Measurements from ENCODE around the gene ACSF2. TPM values are rescaled to one million over a fixed set of nuclear protein-coding genes. Genes with fewer than 3 reads are reported as not detected.

The ACSF2 gene
- total and polyA plus RNA-seq, 2 of the 13 experiments (the other 11 are each of a cell fraction or from before 2014, with no cell fraction given) = 87.3 to 109 TPM

DNA sequence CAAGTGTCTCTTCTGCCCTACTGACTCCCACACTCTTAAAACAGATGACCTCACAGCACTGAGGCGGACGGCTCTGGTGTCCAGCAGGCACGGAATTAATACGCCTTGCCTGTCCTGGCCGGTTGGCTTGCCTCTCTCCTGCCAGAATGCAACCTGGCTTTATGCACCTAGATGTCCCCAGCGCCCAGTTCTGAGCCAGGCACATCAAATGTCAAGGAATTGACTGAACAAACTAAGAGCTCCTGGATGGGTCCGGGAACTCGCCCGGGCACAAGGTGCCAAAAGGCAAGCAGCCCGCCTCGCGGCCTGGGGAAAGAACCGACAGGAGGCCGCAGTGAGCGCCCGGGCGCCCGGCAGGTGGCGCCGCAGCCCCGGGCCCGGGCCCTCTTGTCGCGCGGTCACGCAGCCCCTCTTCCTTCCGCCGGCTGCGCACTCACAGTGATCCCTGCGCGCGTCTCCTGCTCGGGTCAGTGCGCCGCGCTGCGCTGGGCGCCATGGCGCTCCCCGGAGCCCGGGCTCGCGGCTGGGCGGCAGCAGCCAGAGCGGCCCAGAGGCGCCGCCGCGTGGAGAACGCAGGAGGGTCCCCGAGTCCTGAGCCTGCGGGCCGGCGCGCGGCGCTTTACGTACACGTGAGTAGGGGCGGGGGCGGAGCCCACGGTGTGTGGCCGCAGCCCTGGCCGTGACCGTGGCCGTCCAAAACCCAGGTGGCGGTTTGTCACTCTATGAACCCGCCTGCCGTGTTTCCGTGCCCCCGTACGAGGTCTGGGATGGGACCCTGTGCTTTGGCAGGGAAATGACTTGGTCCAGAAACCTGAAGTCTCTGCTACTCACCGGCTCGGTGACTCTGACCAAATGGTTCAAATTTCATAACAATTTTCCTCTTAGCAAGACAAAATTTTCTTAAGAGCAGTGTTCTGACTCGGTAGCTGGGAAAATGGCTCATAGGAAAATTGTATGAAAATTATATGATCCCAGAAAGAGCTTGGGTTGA, 52.7 kb downstream of the ACSF2 start, which contains the start of gene RSAD1 (continued):
- TF ChIP-seq, protein P1, sequence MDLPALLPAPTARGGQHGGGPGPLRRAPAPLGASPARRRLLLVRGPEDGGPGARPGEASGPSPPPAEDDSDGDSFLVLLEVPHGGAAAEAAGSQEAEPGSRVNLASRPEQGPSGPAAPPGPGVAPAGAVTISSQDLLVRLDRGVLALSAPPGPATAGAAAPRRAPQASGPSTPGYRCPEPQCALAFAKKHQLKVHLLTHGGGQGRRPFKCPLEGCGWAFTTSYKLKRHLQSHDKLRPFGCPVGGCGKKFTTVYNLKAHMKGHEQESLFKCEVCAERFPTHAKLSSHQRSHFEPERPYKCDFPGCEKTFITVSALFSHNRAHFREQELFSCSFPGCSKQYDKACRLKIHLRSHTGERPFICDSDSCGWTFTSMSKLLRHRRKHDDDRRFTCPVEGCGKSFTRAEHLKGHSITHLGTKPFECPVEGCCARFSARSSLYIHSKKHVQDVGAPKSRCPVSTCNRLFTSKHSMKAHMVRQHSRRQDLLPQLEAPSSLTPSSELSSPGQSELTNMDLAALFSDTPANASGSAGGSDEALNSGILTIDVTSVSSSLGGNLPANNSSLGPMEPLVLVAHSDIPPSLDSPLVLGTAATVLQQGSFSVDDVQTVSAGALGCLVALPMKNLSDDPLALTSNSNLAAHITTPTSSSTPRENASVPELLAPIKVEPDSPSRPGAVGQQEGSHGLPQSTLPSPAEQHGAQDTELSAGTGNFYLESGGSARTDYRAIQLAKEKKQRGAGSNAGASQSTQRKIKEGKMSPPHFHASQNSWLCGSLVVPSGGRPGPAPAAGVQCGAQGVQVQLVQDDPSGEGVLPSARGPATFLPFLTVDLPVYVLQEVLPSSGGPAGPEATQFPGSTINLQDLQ (CRISPR knock-in tag; IDR thresholded peaks at IDR 0.05) = peak; percentile 77; the same call in 1 of the 2 replicates
- TF ChIP-seq ZNF431 (CRISPR knock-in tag; IDR thresholded peaks at IDR 0.05; ENCODE audit: borderline replicate concordance, low read depth) (peak; percentile 88), CREM (IDR thresholded peaks at IDR 0.05) (no peak), CREM (CRISPR knock-in tag; IDR thresholded peaks at IDR 0.05) (no peak), ZBTB7A (CRISPR knock-in tag; IDR thresholded peaks at IDR 0.05) (peak; percentile 56; the same call in 1 of the 2 replicates), PRPF4 (IDR thresholded peaks at IDR 0.05; ENCODE audit: low read depth, low read length, poor library complexity, severe bottlenecking) (no peak), NR2F2 (IDR thresholded peaks at IDR 0.05; ENCODE audit: borderline replicate concordance, low read depth) (peak; percentile 28; the same call in 1 of the 2 replicates), MBNL3 (CRISPR knock-in tag; conservative IDR thresholded peaks at IDR 0.05) (no peak), ZNF747 (CRISPR knock-in tag; IDR thresholded peaks at IDR 0.05; ENCODE audit: borderline replicate concordance) (no peak), ATM (IDR thresholded peaks at IDR 0.05; ENCODE audit: borderline replicate concordance) (no peak), GZF1 (CRISPR knock-in tag; IDR thresholded peaks at IDR 0.05) (no peak; the same call in 1 of the 2 replicates), SCMH1 (CRISPR knock-in tag; IDR thresholded peaks at IDR 0.05; ENCODE audit: borderline replicate concordance) (no peak), ZNF816 (CRISPR knock-in tag; IDR thresholded peaks at IDR 0.05; ENCODE audit: borderline replicate concordance) (peak; percentile 98; the same call in 1 of the 2 replicates), GTF3A (CRISPR knock-in tag; conservative IDR thresholded peaks at IDR 0.05) (0 out of 2 replicates have a peak, but pooled peaks have one; percentile 94), ZNF17 (CRISPR knock-in tag; IDR thresholded peaks at IDR 0.05) (no peak), ZSCAN25 (CRISPR knock-in tag; IDR thresholded peaks at IDR 0.05) (peak; percentile 77; the same call in 1 of the 2 replicates), SALL2 (CRISPR knock-in tag; IDR thresholded peaks at IDR 0.05) (peak; percentile 92), MYNN (CRISPR knock-in tag; IDR thresholded peaks at IDR 0.05; ENCODE audit: low read depth) (no peak; the same call in 1 of the 2 replicates), ZNF335 (CRISPR knock-in tag; IDR thresholded peaks at IDR 0.05) (no peak)
- TF ChIP-seq, protein P2, sequence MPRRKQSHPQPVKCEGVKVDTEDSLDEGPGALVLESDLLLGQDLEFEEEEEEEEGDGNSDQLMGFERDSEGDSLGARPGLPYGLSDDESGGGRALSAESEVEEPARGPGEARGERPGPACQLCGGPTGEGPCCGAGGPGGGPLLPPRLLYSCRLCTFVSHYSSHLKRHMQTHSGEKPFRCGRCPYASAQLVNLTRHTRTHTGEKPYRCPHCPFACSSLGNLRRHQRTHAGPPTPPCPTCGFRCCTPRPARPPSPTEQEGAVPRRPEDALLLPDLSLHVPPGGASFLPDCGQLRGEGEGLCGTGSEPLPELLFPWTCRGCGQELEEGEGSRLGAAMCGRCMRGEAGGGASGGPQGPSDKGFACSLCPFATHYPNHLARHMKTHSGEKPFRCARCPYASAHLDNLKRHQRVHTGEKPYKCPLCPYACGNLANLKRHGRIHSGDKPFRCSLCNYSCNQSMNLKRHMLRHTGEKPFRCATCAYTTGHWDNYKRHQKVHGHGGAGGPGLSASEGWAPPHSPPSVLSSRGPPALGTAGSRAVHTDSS (CRISPR knock-in tag; conservative IDR thresholded peaks at IDR 0.05) = peak; percentile 9; the same call in 1 of the 2 replicates
- TF ChIP-seq, protein P3, sequence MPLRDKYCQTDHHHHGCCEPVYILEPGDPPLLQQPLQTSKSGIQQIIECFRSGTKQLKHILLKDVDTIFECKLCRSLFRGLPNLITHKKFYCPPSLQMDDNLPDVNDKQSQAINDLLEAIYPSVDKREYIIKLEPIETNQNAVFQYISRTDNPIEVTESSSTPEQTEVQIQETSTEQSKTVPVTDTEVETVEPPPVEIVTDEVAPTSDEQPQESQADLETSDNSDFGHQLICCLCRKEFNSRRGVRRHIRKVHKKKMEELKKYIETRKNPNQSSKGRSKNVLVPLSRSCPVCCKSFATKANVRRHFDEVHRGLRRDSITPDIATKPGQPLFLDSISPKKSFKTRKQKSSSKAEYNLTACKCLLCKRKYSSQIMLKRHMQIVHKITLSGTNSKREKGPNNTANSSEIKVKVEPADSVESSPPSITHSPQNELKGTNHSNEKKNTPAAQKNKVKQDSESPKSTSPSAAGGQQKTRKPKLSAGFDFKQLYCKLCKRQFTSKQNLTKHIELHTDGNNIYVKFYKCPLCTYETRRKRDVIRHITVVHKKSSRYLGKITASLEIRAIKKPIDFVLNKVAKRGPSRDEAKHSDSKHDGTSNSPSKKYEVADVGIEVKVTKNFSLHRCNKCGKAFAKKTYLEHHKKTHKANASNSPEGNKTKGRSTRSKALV (CRISPR knock-in tag; IDR thresholded peaks at IDR 0.05) = peak; percentile 99
- TF ChIP-seq, protein P4, sequence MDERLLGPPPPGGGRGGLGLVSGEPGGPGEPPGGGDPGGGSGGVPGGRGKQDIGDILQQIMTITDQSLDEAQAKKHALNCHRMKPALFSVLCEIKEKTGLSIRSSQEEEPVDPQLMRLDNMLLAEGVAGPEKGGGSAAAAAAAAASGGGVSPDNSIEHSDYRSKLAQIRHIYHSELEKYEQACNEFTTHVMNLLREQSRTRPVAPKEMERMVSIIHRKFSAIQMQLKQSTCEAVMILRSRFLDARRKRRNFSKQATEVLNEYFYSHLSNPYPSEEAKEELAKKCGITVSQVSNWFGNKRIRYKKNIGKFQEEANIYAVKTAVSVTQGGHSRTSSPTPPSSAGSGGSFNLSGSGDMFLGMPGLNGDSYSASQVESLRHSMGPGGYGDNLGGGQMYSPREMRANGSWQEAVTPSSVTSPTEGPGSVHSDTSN (CRISPR knock-in tag; IDR thresholded peaks at IDR 0.05) = no peak

Measured in HepG2 (cell line).